Activated CD8-positive, alpha-beta memory T cell treated with anti-CD3 and anti-CD28 coated beads for 48 hours (primary cell): ENCODE measurements around the gene KCTD16.

Experiments
- DNase-seq, 3 experiments: peaks; one replicate each; pipeline ENCODE4 v3.0.0-alpha.2; 2020; ENCODE audit warnings: low read depth in 2 of 3, low spot score in 2 of 3

KCTD16 gene

DNA sequence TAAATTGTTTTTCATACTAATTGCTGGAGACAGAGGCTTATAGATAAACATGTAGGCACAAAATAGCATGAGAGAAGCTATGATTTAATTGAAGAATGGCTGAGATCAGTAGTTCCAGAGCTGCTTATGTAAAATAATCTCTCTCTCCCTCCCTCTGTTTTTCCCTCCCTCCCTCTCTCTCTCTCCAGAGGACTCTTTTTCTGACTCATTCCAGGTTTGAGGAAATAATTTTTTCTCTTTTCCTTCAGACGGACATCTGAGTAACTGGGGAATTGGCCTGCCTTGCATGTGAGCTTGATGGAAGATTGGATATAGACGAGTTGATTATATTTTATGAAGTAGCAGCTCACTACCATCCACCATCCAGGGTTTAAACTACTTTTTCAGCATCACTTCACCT is 35.5 kb downstream of the KCTD16 start:
- no peak for DNase-seq

DNA sequence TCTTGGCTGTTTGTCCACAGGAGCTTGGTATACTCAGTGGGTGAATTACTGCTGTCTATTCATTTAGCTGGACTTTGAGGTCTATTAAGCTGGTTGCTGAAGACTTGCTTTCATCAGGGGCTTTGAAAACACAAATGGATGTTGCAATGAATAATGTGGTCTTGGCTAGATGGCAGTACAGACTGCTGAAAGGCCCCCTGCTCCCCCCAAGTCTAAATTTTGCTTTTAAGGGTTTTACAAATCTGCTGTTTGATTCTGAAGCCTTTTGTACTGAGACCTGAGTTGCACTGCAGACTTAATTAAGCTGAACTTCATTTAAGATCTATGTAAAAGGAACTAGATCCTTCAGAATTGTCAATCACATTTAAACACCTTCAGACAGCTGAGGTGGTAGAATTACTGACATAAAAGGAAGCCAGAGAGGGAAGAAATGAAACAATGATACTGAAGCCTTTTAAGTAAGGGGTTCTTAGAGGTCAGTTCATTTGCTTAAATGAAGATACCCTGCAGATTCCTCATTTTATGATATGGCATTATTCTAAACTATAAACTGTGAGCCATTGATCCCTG is 37.3 kb downstream of the KCTD16 start:
- no peak for DNase-seq

DNA sequence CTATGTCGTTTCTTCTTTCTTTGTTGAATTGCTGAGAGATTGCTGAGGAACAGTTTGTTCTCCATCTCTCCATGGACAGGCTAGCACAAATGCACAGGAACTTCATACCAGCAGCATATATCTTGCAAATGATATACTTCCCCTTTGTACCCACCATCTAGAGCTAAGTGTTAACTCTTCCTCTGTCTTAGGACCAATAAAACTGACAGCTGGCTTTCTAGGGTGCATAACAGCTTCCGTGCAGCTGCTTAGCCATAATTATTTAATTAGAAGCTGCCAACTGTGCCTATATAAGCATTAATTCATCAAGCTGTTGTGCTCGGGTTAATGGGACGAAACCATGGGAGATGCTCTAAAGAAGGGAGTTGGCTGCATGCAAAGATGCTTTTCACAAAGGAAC is 38.7 kb downstream of the KCTD16 start:
- DNase-seq, result no peak

GRCh38 chr5:144210655-144211054 is 40.0 kb downstream of the KCTD16 start:
- DNase-seq, result no peak

GRCh38 chr5:144219869-144220268 is 49.2 kb downstream of the KCTD16 start:
- DNase-seq, result no peak

DNA sequence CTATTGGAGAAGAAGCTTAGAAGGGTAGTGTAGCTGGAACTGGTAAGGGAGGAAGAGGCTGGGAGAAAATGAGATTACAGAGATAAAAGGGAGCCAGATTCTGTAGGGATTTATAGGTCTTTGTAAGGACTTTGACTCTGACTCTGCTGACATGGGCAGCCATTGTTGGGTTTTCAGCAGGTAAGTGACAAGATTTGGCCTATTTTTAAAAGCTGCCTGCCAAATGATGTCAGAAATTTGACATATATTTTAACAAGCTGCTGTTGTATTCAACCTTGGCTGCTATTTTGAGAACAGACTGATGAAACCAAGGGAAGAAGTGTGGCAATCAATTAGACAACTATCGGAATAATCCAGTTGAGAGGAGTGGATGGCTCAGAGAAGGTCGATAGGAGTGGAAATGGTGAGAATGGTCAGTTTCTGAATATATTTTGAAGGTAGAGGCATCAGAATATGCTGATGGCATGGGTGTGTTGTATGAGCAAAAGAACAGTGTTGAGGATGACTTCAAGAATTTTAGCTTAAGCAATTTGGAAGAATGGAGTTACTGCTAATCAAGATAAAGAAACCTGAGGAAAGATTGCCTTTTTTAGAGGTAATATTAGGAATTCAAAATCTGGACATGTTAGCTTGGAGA is 56.8 kb downstream of the KCTD16 start:
- DNase-seq, result no peak

DNA sequence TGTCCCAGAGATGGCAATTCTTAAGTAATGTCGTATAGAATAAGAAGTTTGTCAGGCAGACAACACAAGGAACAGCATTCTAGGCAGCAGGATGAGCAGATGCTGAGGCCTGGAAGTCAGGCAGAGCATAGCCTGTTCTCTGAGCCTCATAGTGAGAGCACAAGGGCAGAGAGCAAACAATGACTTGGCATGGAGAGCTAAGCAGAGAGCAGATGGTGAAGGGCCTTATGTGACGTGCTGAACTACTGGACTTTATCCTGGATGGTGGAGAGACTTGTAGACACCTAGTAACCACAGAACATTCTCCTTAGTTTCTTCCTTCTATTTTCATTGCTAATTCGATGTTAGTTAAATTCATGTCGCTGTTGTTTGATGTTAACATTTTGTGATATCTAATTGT is 60.1 kb downstream of the KCTD16 start:
- no peak for DNase-seq

- no peak for DNase-seq
Measured at GRCh38 chr5:144232285-144232684, 61.6 kb downstream of the KCTD16 start.

- DNase-seq, result no peak
Measured at GRCh38 chr5:144236499-144236898, 65.8 kb downstream of the KCTD16 start.

- no peak for DNase-seq
Measured at GRCh38 chr5:144237851-144238250, 67.2 kb downstream of the KCTD16 start.

DNA sequence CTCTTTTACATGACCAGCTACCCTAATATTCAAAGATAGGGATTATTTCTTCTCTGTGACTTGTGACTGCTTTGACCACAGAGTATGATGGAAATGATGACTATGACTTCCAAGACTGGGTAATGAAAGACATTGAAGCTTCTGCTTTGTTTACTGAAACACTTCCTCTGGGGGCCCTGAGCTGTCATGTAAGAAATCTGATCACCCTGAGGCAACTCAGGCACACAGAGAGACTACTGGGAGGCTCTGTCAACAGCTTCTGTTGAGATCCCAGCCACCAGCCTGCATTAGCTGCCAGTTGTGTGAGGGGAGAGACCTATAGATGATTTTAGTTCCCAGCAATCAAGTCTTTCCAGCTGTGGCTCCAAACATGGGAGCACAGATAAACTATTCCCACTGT is 76.5 kb downstream of the KCTD16 start:
- DNase-seq, result no peak

DNA sequence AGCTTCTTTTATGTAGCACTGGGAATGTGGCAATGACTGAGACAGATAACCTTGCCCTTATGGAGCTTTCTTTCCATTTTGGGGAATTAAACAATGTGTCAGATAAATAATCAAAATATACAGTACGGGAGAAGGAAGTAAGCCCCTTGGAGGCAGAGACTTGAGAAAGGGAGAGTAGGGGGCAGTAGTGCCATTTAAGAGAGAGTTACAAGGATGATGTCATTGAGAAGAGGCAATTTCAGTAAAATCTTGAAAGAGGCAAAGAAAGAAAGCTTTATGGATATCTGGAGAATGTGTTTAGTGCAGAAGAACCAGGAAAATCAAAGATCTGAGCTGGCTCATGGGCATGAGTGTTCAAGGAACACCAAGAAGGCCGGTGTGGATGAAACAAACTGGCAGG is 77.3 kb downstream of the KCTD16 start:
- DNase-seq, result no peak

DNA sequence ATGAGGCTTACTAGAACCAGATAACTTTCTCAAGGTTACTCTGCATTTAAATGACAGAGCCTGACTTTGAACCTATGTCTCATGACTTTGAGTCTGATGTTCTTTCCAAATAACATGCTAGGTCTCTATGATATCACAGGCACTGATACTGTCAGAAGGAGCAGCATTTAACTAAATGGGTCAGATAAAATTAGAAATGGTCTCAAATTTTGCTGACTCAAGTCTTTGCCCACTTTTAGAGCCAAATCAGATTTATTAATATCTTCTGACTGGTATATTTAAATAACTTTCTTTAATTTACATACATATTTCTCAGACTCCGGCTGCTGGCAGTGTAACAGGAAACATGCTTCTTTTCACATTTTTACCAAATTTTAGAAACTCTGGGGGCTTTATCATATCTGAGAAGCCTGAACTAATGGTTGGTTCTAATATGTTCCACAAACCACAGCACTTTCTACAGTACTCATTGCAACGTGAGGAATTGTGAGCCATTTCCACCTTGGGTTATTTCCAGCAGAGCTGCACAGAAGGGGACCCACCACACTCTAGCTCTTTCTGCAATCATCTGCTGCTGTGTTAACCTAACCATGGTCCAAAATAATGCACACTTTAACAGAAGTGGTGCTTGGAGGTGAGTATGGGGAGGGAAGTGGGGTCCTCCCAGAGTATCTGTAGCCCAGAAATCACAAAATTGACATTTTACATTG is 79.2 kb downstream of the KCTD16 start:
- no peak for DNase-seq

- no peak for DNase-seq
Measured at GRCh38 chr5:144254552-144254951, 83.9 kb downstream of the KCTD16 start.

GRCh38 chr5:144260121-144260520 is 89.4 kb downstream of the KCTD16 start:
- no peak for DNase-seq

- DNase-seq, result no peak
Measured at GRCh38 chr5:144265643-144266247, 95.1 kb downstream of the KCTD16 start.

GRCh38 chr5:144267961-144268513 is 97.4 kb downstream of the KCTD16 start:
- DNase-seq, result no peak

DNA sequence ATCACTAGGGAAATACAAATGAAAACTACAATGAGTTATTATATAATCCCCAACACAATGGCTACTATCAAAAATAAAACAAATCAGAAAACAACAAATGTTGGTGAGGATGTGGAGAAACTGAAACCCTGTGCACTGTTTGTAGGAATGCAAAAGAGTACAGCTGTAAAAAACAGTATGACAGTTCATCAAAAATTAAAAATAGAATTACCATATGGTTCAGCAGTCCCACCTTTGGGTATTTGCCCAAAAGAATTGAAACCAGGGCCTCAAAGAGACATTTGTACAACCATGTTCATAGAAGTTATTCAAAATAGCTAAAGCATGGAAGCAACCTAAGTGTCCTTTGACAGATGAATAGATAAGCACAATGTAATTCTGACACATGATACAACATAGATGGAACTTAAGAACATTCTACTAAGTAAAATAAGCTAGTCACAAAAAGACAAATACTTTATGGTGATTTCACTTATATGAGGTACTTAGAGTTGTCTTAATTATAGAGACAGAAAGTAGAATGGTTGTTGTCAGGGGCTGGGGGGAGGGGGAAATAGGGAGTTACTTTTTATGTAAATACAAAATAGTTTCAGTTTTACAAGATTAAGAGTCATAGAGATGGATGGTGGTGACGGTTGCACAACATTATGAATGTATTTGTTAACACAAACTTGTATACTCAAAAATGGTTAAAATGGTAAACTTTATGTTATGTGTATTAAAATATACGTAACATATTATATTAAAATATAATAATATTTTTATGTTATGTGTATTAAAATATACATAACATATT is 102.8 kb downstream of the KCTD16 start:
- no peak for DNase-seq

GRCh38 chr5:144275329-144275728 is 104.7 kb downstream of the KCTD16 start:
- no peak for DNase-seq

- no peak for DNase-seq
Measured at GRCh38 chr5:144276034-144276822, 105.6 kb downstream of the KCTD16 start.
